Adipocyte (in vitro differentiated cells): ENCODE data around the gene EEIG1.

ENCODE experiments used
- DNase-seq: peaks from one replicate; pipeline ENCODE4 v3.0.0-alpha.2; 2015; ENCODE audit warnings: low read depth
- H3K27me3 ChIP-seq: replicated peaks from 2 replicates; pipeline ENCODE4 v1.7.0; 2013; ENCODE audit warnings: mild to moderate bottlenecking, low read length, moderate library complexity; ENCODE audit not compliant: control insufficient read depth, insufficient read depth
- H3K36me3 ChIP-seq: 2 replicates; pipeline ENCODE4 v1.7.0; 2013; ENCODE audit warnings: low read length, mild to moderate bottlenecking, moderate library complexity; ENCODE audit not compliant: control insufficient read depth, insufficient read depth, severe bottlenecking
- H3K4me1 ChIP-seq: 2 replicates; pipeline ENCODE4 v1.7.0; 2013; ENCODE audit warnings: mild to moderate bottlenecking, low read length, moderate library complexity; ENCODE audit not compliant: control insufficient read depth, insufficient read depth
- H3K4me3 ChIP-seq: 2 replicates; pipeline ENCODE4 v1.7.0; 2013; ENCODE audit warnings: mild to moderate bottlenecking, low read length, moderate library complexity
- H3K9ac ChIP-seq: 2 replicates; pipeline ENCODE4 v1.7.0; 2013; ENCODE audit warnings: mild to moderate bottlenecking, low read length, moderate library complexity
- H3K9me3 ChIP-seq: 2 replicates; pipeline ENCODE4 v1.7.0; 2013; ENCODE audit warnings: mild to moderate bottlenecking, low read length, moderate library complexity; ENCODE audit not compliant: control insufficient read depth

Gene EEIG1

DNA sequence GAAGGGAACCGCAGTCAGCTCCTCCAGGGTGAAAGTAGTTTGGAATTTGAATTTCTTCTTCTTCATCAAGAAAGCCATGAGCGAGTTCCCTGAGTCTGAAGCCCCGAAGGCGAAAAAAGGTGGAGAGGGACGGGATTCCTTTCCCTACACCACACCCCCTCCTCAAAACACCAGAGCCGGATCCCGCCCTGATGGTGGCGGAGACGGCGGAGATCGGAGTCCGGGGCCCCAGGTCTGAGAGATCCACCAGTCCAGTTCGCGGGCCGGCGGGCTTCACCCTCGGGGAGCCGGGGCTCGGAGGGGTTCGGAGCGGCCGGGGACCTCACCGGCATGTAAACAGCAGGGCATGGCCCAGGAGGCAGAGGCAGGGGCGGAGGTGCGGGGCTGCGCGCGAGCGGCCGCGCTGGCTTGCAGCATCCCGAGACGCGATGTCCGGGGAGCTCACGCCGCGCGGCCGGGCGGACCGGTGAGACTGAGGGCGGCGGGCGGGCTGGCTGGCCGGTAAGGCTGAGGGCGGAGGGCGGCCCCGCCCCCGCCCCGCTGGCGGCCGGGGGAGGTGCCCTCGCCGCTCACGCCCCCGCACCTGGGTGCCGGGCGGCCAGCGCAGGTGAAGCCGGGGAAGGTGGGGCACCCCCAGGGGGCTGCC, 606 bp downstream of the EEIG1 start:
- H3K9me3 ChIP-seq = no peaks in the 10 kb centered on the region
- DNase-seq = peak; percentile 61

DNA sequence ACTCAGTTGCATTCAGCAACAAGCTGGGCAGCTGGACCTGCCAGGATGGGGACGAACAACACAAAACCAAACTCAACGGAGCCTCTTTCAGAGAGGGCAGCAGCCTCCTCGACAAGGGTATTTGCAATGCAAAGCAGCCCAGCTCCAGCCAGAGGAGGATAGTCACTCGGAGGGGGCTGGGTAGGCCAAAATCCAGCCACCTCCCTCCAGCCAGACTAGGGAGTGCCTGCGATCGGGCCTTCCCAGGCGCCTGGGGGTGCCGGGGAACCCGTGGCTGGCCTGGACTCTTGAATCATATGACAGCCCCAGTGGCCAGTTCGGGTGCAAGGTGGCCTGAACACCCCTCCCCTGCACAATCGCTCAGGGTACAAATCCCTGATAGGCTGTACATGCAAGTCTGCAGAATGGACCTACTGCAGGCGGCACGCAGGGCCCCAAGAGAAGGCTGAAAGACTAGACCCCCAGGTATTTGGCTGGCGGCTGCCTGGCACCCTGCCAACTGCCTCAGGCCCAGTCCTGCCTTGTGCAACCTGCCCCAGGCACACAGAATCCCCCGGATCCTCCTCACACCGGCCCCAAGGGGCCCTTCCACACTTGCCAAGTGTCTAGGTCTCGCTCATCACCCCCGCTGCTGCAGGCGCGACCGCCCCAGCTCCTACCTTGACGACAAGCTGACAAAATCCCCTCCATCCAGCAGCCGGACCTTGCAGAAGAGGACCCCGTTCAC, 1.3 kb downstream of the EEIG1 start:
- peak overlapping the region; percentile 88 for H3K9ac ChIP-seq
- DNase-seq = peak; percentile 76
- H3K36me3 ChIP-seq = no peaks in the 10 kb centered on the region
- no peaks in the 10 kb centered on the region for H3K9me3 ChIP-seq
- H3K4me3 ChIP-seq = peak overlapping the region; percentile 90
- peaks cover 59% of the 10 kb centered on the region for H3K4me1 ChIP-seq
- no peaks in the 10 kb centered on the region for H3K27me3 ChIP-seq

More for the DNA sequence above, 606 bp downstream of the EEIG1 start:
- Histone ChIP-seq H3K4me1 (peaks cover 52% of the 10 kb centered on the region), H3K36me3 (no peaks in the 10 kb centered on the region), H3K27me3 (no peaks in the 10 kb centered on the region), H3K9ac (peak overlapping the region; percentile 88), H3K4me3 (peak overlapping the region; percentile 90)

DNA sequence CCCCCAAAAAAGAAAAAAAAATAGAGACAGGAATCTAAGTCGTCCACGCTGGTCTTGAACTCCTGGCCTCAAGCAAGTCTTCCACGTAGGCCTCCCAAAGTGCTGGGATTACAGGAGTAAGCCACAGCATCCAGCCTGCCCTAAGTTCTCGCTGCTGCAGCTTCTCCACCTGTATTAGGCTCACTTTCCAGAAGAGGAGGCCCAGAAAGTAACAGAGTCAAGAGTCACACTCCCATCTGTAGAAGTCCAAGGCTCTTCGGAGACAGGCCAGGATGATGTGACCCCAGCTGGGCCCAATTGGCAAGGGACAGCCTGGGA, 1.8 kb downstream of the EEIG1 start:
- peaks cover 65% of the 10 kb centered on the region for H3K4me1 ChIP-seq
- peak overlapping the region; percentile 88 for H3K9ac ChIP-seq
- DNase-seq = no peak
- H3K4me3 ChIP-seq = peak overlapping the region; percentile 90
- H3K9me3 ChIP-seq = no peaks in the 10 kb centered on the region
- no peaks in the 10 kb centered on the region for H3K36me3 ChIP-seq
- no peaks in the 10 kb centered on the region for H3K27me3 ChIP-seq

DNA sequence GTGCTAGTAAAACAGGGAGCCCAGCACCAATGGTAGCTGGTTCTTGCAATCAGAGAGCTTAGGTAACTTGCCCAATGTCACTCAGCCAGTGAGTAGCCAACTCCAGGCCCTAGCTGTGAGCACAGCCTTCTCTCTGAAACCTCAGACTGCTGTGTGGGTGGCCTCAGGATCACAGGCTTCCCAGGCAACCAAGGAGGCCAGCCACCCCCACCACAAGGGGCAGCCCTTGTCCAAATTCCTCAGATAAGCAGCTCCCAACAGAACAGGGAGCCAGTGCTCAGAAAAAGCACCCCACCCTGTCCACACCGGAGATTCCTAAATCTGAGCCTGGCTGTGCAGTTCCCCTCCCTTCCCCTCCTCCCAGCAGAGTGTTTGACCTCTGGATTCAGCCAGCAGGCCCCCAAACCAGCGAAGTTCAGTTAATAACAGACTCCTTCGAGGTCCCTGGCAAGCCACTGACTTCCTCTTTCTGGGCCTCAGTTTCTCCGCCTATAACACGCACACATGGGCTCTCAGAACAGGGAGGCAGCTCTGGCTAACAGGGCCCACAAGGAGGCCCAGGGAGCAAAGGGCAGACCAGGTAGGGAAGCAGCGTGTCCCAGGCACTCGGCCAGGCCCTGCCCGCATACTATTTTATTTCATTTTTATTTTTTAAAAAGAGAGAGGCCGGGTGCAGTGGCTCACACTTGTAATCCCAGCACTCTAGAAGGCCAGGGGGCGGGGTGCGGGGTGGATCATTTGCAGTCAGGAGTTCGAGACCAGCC, 2.7 kb downstream of the EEIG1 start:
- DNase-seq = peak; percentile 84
- Histone ChIP-seq H3K36me3 (no peaks in the 10 kb centered on the region), H3K27me3 (no peaks in the 10 kb centered on the region), H3K4me1 (peaks cover 69% of the 10 kb centered on the region), H3K9me3 (no peaks in the 10 kb centered on the region), H3K9ac (peak overlapping the region; percentile 88), H3K4me3 (peak overlapping the region; percentile 90)

DNA sequence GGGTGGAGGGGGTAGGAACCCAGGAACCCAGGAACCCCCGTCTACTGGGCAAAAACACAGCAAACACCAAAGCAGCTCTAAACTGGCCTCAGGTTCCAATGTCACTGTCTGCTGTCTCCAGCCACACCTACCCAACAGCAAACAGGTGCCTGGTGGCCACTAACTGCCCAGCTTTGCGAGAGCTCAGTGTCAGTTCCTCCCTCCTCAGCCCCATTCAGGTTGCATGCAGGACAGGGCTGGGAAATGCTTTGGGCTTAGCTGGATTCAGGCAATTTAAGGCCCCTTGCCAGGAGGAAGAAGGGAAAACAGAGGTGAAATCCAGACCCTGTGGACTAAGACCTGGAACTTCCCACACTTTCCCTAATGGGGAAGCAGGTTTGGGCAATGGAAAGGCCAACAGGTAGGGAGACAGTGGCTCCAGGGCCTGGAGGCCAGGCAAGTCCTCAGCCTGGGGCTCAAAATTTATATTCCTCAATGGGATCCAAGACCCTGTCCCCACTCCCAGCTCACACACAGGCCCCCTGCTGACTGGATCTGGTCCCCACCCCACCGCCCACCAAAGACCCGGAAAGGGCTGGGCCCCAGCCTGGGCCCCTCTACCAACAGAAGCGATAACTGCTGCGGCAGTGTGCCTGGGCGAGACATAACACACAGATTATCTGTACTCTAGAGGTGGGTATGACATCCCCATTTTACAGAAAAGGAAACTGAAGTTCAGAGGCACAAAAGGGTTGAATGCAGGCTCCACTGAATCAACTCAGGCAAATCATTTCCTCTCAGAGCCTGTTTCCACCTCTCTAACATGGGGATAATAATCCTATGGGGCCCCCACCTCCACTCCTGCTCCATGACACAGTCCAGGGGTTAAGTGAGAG, 3.5 kb downstream of the EEIG1 start:
- H3K27me3 ChIP-seq = no peaks in the 10 kb centered on the region
- peak overlapping the region; percentile 18 for H3K9ac ChIP-seq
- peaks cover 78% of the 10 kb centered on the region for H3K4me1 ChIP-seq
- DNase-seq = no peak
- H3K4me3 ChIP-seq = peak overlapping the region; percentile 90
- H3K36me3 ChIP-seq = no peaks in the 10 kb centered on the region
- H3K9me3 ChIP-seq = no peaks in the 10 kb centered on the region

DNA sequence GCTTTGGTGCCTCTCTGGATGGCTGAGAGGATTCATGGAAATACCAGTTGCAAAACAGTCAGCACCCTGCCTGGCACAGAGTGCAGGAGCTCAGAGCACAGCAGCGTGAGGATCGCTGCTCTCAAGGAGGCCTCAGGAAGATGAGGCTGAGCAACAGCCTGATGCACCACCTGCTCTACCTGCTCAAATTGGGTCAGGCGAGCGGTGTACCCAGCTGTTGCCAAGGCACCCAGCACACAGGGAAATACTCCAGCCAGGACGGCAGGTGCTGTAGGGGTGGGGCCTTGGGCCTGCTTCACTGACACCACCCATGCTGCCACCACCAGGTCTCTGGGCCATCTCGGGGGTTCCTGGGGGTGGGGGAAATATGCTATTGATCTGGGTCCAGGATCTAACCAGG, 4.3 kb downstream of the EEIG1 start:
- no peaks in the 10 kb centered on the region for H3K9me3 ChIP-seq
- no peak for DNase-seq
- no peak overlapping the region for H3K9ac ChIP-seq
- H3K27me3 ChIP-seq = no peaks in the 10 kb centered on the region
- peaks cover 80% of the 10 kb centered on the region for H3K4me1 ChIP-seq
- no peaks in the 10 kb centered on the region for H3K36me3 ChIP-seq
- no peak overlapping the region for H3K4me3 ChIP-seq

DNA sequence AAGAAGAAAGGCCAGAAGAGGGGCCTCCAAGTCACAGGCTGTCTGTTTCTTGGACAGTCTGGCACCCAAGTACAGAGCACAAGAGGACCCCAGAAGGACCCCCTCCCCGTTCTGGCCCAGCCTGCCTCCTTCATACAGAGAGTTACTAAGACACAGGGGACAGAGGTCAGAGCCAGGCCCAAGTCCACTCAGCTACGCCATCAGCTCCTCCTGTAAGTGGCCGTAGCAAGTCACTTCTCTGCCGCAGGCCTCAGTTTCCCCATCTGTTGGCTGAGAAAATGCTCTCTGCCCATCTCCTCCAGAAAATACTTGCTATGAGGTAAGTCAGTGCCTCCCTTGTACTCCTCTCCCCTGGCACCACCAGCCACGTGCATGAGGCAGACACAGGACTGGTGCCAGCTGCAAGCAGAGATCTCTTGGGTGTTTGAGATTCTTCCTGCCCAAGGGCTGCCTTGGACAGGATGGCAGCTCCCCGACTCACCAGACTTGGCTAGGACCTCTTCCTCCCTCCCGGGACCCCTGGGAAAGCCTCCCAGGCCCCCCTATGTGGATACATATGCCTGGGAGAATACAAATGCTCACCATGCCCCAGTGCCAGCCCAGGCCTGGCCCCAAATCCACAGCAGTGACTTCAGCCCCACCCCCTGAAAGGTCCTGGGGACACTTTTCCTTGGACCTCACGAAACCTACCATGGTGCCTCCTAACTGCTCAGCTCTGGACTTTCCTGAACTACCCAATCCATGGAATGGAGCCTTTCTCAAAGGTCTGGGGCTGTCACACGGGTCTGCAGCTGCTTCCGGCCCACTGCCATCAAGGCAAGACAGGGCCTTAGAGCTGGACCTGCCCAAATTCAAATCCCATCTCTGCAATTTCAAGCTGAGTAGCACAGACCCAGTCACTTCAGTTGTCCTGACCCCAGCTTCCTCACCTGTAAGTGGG, 5.1 kb downstream of the EEIG1 start:
- no peak for DNase-seq
- no peaks in the 10 kb centered on the region for H3K9me3 ChIP-seq
- peaks cover 78% of the 10 kb centered on the region for H3K4me1 ChIP-seq
- no peak overlapping the region for H3K4me3 ChIP-seq
- H3K27me3 ChIP-seq = no peaks in the 10 kb centered on the region
- no peak overlapping the region for H3K9ac ChIP-seq
- H3K36me3 ChIP-seq = no peaks in the 10 kb centered on the region

DNA sequence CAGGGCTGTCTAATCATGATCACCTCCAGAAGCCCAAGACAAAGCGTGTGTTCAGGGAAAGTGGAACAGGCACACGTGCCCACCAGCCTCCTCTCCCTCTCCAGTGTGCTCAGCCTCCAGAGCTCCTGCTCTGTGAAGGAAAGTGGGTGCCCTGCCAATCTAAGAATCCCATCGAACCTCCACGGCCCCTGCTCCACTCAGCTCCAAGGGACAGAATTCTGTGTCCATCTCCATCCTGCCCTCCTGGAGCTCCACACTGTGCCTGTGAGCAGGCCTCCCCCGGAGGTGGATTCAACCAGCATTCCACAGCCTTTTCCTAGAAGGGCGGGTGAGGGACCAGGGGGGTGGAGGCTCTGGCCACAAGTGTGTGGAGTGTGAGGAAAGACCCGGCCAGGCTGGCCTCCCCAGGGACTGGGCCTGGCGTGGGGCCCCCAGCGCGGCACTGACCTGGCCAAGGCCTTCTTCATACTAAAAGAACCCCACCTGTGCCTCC, 6.0 kb downstream of the EEIG1 start:
- peak overlapping the region; percentile 19 for H3K9ac ChIP-seq
- H3K4me1 ChIP-seq = peaks cover 78% of the 10 kb centered on the region
- H3K27me3 ChIP-seq = no peaks in the 10 kb centered on the region
- peak; percentile 60 for DNase-seq
- no peak overlapping the region for H3K4me3 ChIP-seq
- no peaks in the 10 kb centered on the region for H3K36me3 ChIP-seq
- H3K9me3 ChIP-seq = no peaks in the 10 kb centered on the region

DNA sequence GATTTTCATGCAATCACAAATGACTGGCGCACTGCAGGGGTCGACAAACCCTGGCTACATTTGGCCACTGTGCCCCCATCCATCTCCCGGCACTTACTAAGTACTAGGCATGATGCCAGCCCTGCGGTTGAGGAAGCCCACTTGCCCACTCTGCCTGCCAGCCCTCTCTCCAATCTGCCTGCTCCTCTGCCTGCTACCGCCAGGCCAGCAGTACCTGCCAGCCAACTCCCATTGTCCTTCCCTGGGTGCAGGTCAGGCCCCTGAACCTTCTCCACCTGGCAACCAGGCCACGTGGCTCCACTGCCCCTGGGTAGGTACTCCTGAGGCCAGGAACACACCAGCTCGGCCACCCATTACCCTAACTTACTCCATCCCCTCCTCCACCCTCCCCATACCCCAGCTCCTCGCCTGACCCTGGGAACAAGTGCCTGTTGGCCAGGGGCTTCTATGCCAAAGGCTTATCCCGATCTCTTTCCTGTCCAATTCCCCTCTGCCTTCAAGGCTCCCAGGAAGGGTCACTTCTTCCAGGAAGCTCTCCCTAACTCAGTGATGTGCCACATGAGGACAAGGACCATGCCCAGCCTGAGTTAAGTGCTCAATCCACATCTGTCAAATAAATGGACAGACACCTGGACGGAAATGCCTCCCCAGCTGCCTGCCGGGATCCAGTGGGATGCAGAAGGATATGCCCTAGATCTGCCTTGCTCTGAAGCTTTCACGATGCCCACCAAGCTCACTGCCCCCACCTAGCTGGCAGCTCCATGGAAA, 6.6 kb downstream of the EEIG1 start:
- Histone ChIP-seq H3K36me3 (no peaks in the 10 kb centered on the region), H3K4me3 (no peak overlapping the region), H3K9ac (peak overlapping the region; percentile 19), H3K27me3 (no peaks in the 10 kb centered on the region), H3K9me3 (no peaks in the 10 kb centered on the region), H3K4me1 (peaks cover 79% of the 10 kb centered on the region)
- no peak for DNase-seq
